ENCODE data around the gene FGF12. TPM values are rescaled to one million over a fixed set of nuclear protein-coding genes. Genes with fewer than 3 reads are reported as not detected.

FGF12 gene
- polyA plus RNA-seq, 2 of the 4 experiments (the other 2 are of a cell fraction) = 0.63 to 1.1 TPM

- 50% methylated on average over 2 of the region's 2 CpGs for WGBS (ENCODE audit: missing lambda C conversion rate)
- POLR2A ChIA-PET = no interaction called here
- TF ChIP-seq KDM5A (IDR thresholded peaks at IDR 0.05) (no peak), POLR2AphosphoS2 (conservative IDR thresholded peaks at IDR 0.05; ENCODE audit: low read length) (no peak), TFCP2L1 (CRISPR knock-in tag; IDR thresholded peaks at IDR 0.05) (no peak), JUNB (IDR thresholded peaks at IDR 0.05) (no peak), HOXB13 (CRISPR knock-in tag; IDR thresholded peaks at IDR 0.05; ENCODE audit: low read depth) (no peak), CBX8 (IDR thresholded peaks at IDR 0.05) (no peak), HEYL (CRISPR knock-in tag; IDR thresholded peaks at IDR 0.05) (no peak), USF2 (IDR thresholded peaks at IDR 0.05) (no peak), JUN (IDR thresholded peaks at IDR 0.05) (no peak), CHD2 (IDR thresholded peaks at IDR 0.05; ENCODE audit: low read length, partially characterized antibody) (no peak), HOXA7 (CRISPR knock-in tag; IDR thresholded peaks at IDR 0.05) (no peak), EHF (CRISPR knock-in tag; IDR thresholded peaks at IDR 0.05) (no peak), FOSB (CRISPR knock-in tag; IDR thresholded peaks at IDR 0.05) (no peak), NPAS2 (CRISPR knock-in tag; IDR thresholded peaks at IDR 0.05; ENCODE audit: borderline replicate concordance) (no peak), ZSCAN20 (CRISPR knock-in tag; IDR thresholded peaks at IDR 0.05) (no peak), TP53 (CRISPR knock-in tag; IDR thresholded peaks at IDR 0.05) (no peak), ZFP36 (IDR thresholded peaks at IDR 0.05; ENCODE audit: borderline replicate concordance, partially characterized antibody) (no peak), CTCF (IDR thresholded peaks at IDR 0.05) (no peak), FOXS1 (CRISPR knock-in tag; IDR thresholded peaks at IDR 0.05) (no peak), BHLHE40 (IDR thresholded peaks at IDR 0.05; ENCODE audit: low read depth, low read length) (no peak)
Measured at GRCh38 chr3:192284443-192285072, 442.8 kb downstream of the FGF12 start.

GRCh38 chr3:192281207-192281880 lies 446.0 kb downstream of the FGF12 start:
- TF ChIP-seq E2F6 (IDR thresholded peaks at IDR 0.05; ENCODE audit: borderline replicate concordance, low read depth) (no peak), CHD2 (IDR thresholded peaks at IDR 0.05; ENCODE audit: low read length, partially characterized antibody) (no peak), CEBPB (IDR thresholded peaks at IDR 0.05) (no peak), CBX8 (IDR thresholded peaks at IDR 0.05) (no peak), EHF (CRISPR knock-in tag; IDR thresholded peaks at IDR 0.05) (no peak), HDAC2 (IDR thresholded peaks at IDR 0.05) (no peak), RAD21 (conservative IDR thresholded peaks at IDR 0.05 in 1 of 2, IDR thresholded peaks at IDR 0.05 in 1 of 2) (no peak), ZC3H11A (IDR thresholded peaks at IDR 0.05) (no peak), ZNF302 (CRISPR knock-in tag; IDR thresholded peaks at IDR 0.05) (no peak), CHD4 (IDR thresholded peaks at IDR 0.05; ENCODE audit: borderline replicate concordance) (no peak), POLR2AphosphoS2 (conservative IDR thresholded peaks at IDR 0.05; ENCODE audit: low read length) (no peak), HMGXB4 (CRISPR knock-in tag; IDR thresholded peaks at IDR 0.05; ENCODE audit: borderline replicate concordance) (no peak), JUNB (IDR thresholded peaks at IDR 0.05) (no peak), MAX (IDR thresholded peaks at IDR 0.05) (no peak), EHMT2 (IDR thresholded peaks at IDR 0.05; ENCODE audit: low read depth) (no peak), RFX5 (IDR thresholded peaks at IDR 0.05) (no peak)
- no peak for ATAC-seq
- ChIA-PET POLR2A (no interaction called here), CTCF (no interaction called here)
- Histone ChIP-seq H3K4me1 (no peaks in the 10 kb centered on the region), H3K27ac (no peak overlapping the region), H3K4me3 (no peak overlapping the region), H3K9me3 (no peaks in the 10 kb centered on the region), H3K4me2 (no peak overlapping the region)
- no peak for FAIRE-seq
- DNase-seq (ENCODE audit: low read depth in 1 of 2, low spot score in 1 of 2) = no peak
- 14% methylated on average over 6 of the region's 6 CpGs for WGBS (ENCODE audit: missing lambda C conversion rate)

More at GRCh38 chr3:192284443-192285072, 442.8 kb downstream of the FGF12 start:
- CTCF ChIA-PET = interaction anchor here (0.9 kb wide), 1 partner anchor 160 kb away, joined by 3 read pairs; no protein-coding TSS in a partner anchor
- Histone ChIP-seq H3K4me1 (no peaks in the 10 kb centered on the region), H3K27ac (no peak overlapping the region), H3K4me3 (no peak overlapping the region), H3K9me3 (no peaks in the 10 kb centered on the region), H3K4me2 (no peak overlapping the region)
- ATAC-seq (no peak), DNase-seq (ENCODE audit: low read depth in 1 of 2, low spot score in 1 of 2) (no peak), FAIRE-seq (no peak)

All from A549 (cell line).